K562 (cell line): ENCODE measurements around the gene SHANK2. TPM values are rescaled to one million over a fixed set of nuclear protein-coding genes. Genes with fewer than 3 reads are reported as not detected.

Experiments
- ATAC-seq: fragments of 200-7000 bp; cut with Tn5 transposase; 3 replicates; pipeline ENCODE4 v1.9.1; 2020; ENCODE audit warnings: moderate library complexity
- BruUV-seq: library from RNA; stranded (reverse); fragments of 400-500 nt; replicated peaks from 2 replicates; lab custom pipeline; 2021; lab: Mats Ljungman, UMichigan
- CTCF ChIA-PET: fragments of 300-600 bp; formaldehyde crosslinking; extraction: SDS; loops from one replicate; lab custom pipeline; 2021; ENCODE audit warnings: low intra/inter-chr PET ratio; lab: Yijun Ruan, JAX
- POLR2A ChIA-PET: fragments of 300-600, 350-650 bp; sonication (Branson Sonifier 250); formaldehyde crosslinking; extraction: SDS; loops from one replicate; lab custom pipeline; 2021; ENCODE audit warnings: antibody characterized with exemption, inconsistent platforms; lab: Yijun Ruan, JAX
- DNase-seq, 4 experiments: peaks; one replicate each; pipeline versions ENCODE4 v3.0.0 to v3.0.0-alpha.2; 2011 to 2018; ENCODE audit warnings: low spot score in 3 of 4, mixed read lengths in 3 of 4; ENCODE audit errors: extremely low read depth in 1 of 4
- FAIRE-seq: peaks from 2 replicates; lab custom pipeline; 2011; peaks lifted over from hg19 to GRCh38; lab: Jason Lieb, UNC
- H2AFZ ChIP-seq: 2 replicates; pipeline ENCODE4 v1.6.0; 2011; ENCODE audit warnings: low read depth, low read length, control low read depth, inconsistent platforms
- H3K27ac ChIP-seq: fragments of 200-600 bp; 3 replicates; pipeline ENCODE4 v1.8.0; 2011; ENCODE audit warnings: low read depth, mild to moderate bottlenecking, control low read depth, inconsistent platforms, low read length, moderate library complexity, mixed read lengths; ENCODE audit errors: extremely low read depth
- H3K27me3 ChIP-seq, 2 experiments: fragments of 300-600 bp in 1 of 2; 2 replicates in 1 of 2; 3 replicates in 1 of 2; pipeline versions ENCODE4 v1.6.0 to v1.8.0; 2011; ENCODE audit warnings: inconsistent platforms in 2 of 2, low read length in 2 of 2, mild to moderate bottlenecking in 1 of 2, mixed read lengths in 1 of 2, moderate library complexity in 1 of 2; ENCODE audit not compliant: control insufficient read depth in 2 of 2, insufficient read depth in 2 of 2
- H3K36me3 ChIP-seq: fragments of 300-600 bp; 3 replicates; pipeline ENCODE4 v1.8.0; 2011; ENCODE audit warnings: mild to moderate bottlenecking, low read length, inconsistent platforms; ENCODE audit not compliant: control insufficient read depth, insufficient read depth
- H3K4me1 ChIP-seq, 2 experiments: fragments of 200-600 bp in 1 of 2; replicated peaks in 1 of 2; 2 replicates in 1 of 2; 3 replicates in 1 of 2; pipeline versions ENCODE4 v1.5.1 to v1.8.0; 2011; ENCODE audit warnings: inconsistent platforms in 2 of 2, low read length in 2 of 2, mild to moderate bottlenecking in 1 of 2, mixed read lengths in 1 of 2, moderate library complexity in 1 of 2; ENCODE audit not compliant: control insufficient read depth in 2 of 2, insufficient read depth in 2 of 2
- H3K4me2 ChIP-seq: 2 replicates; pipeline ENCODE4 v1.6.1; 2011; ENCODE audit warnings: low read length, control low read depth, inconsistent platforms, mixed read lengths; ENCODE audit not compliant: insufficient read depth
- H3K4me3 ChIP-seq: fragments of 200-600 bp; sonication (generic), shearing (Covaris generic); 2 replicates; pipeline ENCODE4 v1.5.1; 2016; ENCODE audit warnings: control low read depth, inconsistent platforms
- H3K79me2 ChIP-seq: fragments of 200-600 bp; 3 replicates; pipeline ENCODE4 v1.8.0; 2011; ENCODE audit warnings: low read length, inconsistent platforms; ENCODE audit not compliant: control insufficient read depth, insufficient read depth
- H3K9ac ChIP-seq, 2 experiments: 2 replicates each; pipeline versions ENCODE4 v1.6.0 to v1.6.1; 2011; ENCODE audit warnings: low read depth in 2 of 2, low read length in 2 of 2, control low read depth in 1 of 2, inconsistent platforms in 1 of 2, mild to moderate bottlenecking in 1 of 2, mixed read lengths in 1 of 2; ENCODE audit not compliant: insufficient read depth in 1 of 2
- H3K9me1 ChIP-seq: one replicate; pipeline ENCODE4 v1.6.0; 2011; ENCODE audit warnings: inconsistent platforms, mild to moderate bottlenecking, low read length, moderate library complexity; ENCODE audit not compliant: control insufficient read depth, insufficient read depth
- H3K9me3 ChIP-seq: replicated peaks from 2 replicates; pipeline ENCODE4 v1.5.1; 2011; ENCODE audit warnings: low read depth, low read length, inconsistent platforms; ENCODE audit not compliant: control insufficient read depth, insufficient read depth
- H4K20me1 ChIP-seq: replicated peaks from 2 replicates; pipeline ENCODE4 v1.6.1; 2011; ENCODE audit warnings: low read length, inconsistent platforms, mixed read lengths; ENCODE audit not compliant: control insufficient read depth, insufficient read depth
- COPS2 ChIP-seq: fragments of 450-650 bp; conservative IDR thresholded peaks from 2 replicates; pipeline ENCODE4 v1.6.1; 2016; ENCODE audit warnings: mild to moderate bottlenecking, moderate library complexity
- DLX4 ChIP-seq: fragments of 250-450 bp; sonication (Bioruptor Pico); IDR thresholded peaks from 2 replicates; pipeline ENCODE4 v1.6.1; 2021; ENCODE audit warnings: mild to moderate bottlenecking
- ETS1 ChIP-seq: conservative IDR thresholded peaks from 2 replicates; pipeline ENCODE4 v1.6.1; 2011; ENCODE audit warnings: low read depth, mild to moderate bottlenecking, low read length; ENCODE audit not compliant: control insufficient read depth
- FIP1L1 ChIP-seq: fragments of 200-400 bp; formaldehyde crosslinking; IDR thresholded peaks from 2 replicates; pipeline ENCODE4 v1.6.1; 2018; ENCODE audit warnings: mild to moderate bottlenecking, low read depth, low read length; ENCODE audit not compliant: poor library complexity, severe bottlenecking
- FOXP1 ChIP-seq: sonication (generic); formaldehyde crosslinking; IDR thresholded peaks from 2 replicates; pipeline ENCODE4 v1.8.0; 2022; ENCODE audit warnings: mild to moderate bottlenecking, missing genetic modification reagents
- NFRKB ChIP-seq: fragments of 450-650 bp; IDR thresholded peaks from 2 replicates; pipeline ENCODE4 v1.6.1; 2016; ENCODE audit warnings: low read depth
- PPARD ChIP-seq: fragments of 250-450 bp; sonication (Bioruptor Pico); IDR thresholded peaks from 2 replicates; pipeline ENCODE4 v1.8.0; 2022; ENCODE audit warnings: inconsistent platforms, mild to moderate bottlenecking, moderate library complexity
- SRSF3 ChIP-seq: fragments of 200-400 bp; formaldehyde crosslinking; IDR thresholded peaks from 2 replicates; pipeline ENCODE4 v1.6.1; 2016; ENCODE audit warnings: mild to moderate bottlenecking, low read length, moderate library complexity; ENCODE audit not compliant: insufficient read depth
- TAF7 ChIP-seq: fragments of 450-650 bp; IDR thresholded peaks from 2 replicates; pipeline ENCODE4 v1.6.1; 2016; ENCODE audit warnings: missing genetic modification characterization, missing compliant biosample characterization
- THRAP3 ChIP-seq: fragments of 450-650 bp; IDR thresholded peaks from 2 replicates; pipeline ENCODE4 v1.6.1; 2016; ENCODE audit warnings: mild to moderate bottlenecking, inconsistent platforms, borderline replicate concordance
- ZNF436 ChIP-seq: fragments of 250-450, 450-650 bp; sonication (Bioruptor Pico); formaldehyde crosslinking; IDR thresholded peaks from 2 replicates; pipeline ENCODE4 v1.7.0; 2020; ENCODE audit warnings: mild to moderate bottlenecking
- ZNF740 ChIP-seq, 3 experiments: fragments of 200-800 bp in 1 of 3; sonication (Bioruptor generic) in 1 of 3; sonication (generic) in 1 of 3; formaldehyde crosslinking in 1 of 3; IDR thresholded peaks; 2 replicates each; pipeline versions ENCODE4 v1.6.1 to v1.8.0; 2016 to 2022; ENCODE audit warnings: mild to moderate bottlenecking in 2 of 3, missing compliant biosample characterization in 2 of 3, missing genetic modification characterization in 2 of 3, missing genetic modification reagents in 1 of 3
- WGBS: fragments of 100-300 bp; shearing (Covaris generic); methylation state at CpG from one replicate; pipeline ENCODE4 v1.1.6; 2016; ENCODE audit warnings: low coverage, mixed read lengths; ENCODE audit not compliant: insufficient coverage; ENCODE audit errors: missing lambda C conversion rate; 5-methylcytosine and 5-hydroxymethylcytosine counted together
- in situ Hi-C: fragments of 300-500 bp; cut with MboI; formaldehyde crosslinking; loops from 4 replicates; pipeline ENCODE4 v1.15.0; 2018; ENCODE audit warnings: inconsistent platforms, mixed read lengths
- intact Hi-C: fragments of 100-400 bp; cut with micrococcal nuclease; formaldehyde crosslinking; loops from 2 replicates; pipeline ENCODE4 v1.14.2; 2022
- polyA plus RNA-seq, 8 experiments: library from polyadenylated mRNA; depleted of rRNA in 4 of 8; stranded (reverse) in 5 of 8; unstranded in 3 of 8; fragments of >200 nt; fragmentation: Nextera tagmentation in 2 of 8; fragmentation: Illumina TruSeq in 1 of 8; extraction: Ambion mirVana in 2 of 8; extraction: Trizol in 1 of 8; gene quantifications; 2 replicates each; pipeline versions ENCODE4 v1.2.1 to v1.2.3, GENCODE V29; 2011 to 2014; ENCODE audit warnings: inconsistent platforms in 1 of 8, missing spikeins in 1 of 8
- total RNA-seq, 7 experiments: library from RNA; depleted of rRNA in 6 of 7; stranded (reverse); fragments of >200 nt in 6 of 7; fragmentation: Illumina TruSeq in 2 of 7; extraction: Trizol in 2 of 7; gene quantifications; 2 replicates each; pipeline versions ENCODE4 v1.2.1 to v1.2.3, GENCODE V29; 2011 to 2021; ENCODE audit warnings: low replicate concordance in 1 of 7

The SHANK2 gene
- total and polyA plus RNA-seq, 9 of the 15 experiments (the other 6 are each of a cell fraction or from before 2014, with no cell fraction given), result 0.04 to 0.07 TPM; not detected in 7

GRCh38 chr11:71222318-71223080, 29.9 kb downstream of the SHANK2 start:
- no peak overlapping the region for H3K4me2 ChIP-seq
- TF ChIP-seq COPS2 (no peak), NFRKB (no peak), SRSF3 (no peak), ZNF740 (CRISPR knock-in tag; IDR thresholded peaks at IDR 0.05) (no peak), ZNF740 (tag; IDR thresholded peaks at IDR 0.05) (no peak), ETS1 (no peak), TAF7 (tag) (no peak), ZNF436 (CRISPR knock-in tag) (no peak), DLX4 (no peak), FIP1L1 (no peak), THRAP3 (no peak), PPARD (CRISPR knock-in tag) (no peak), FOXP1 (CRISPR knock-in tag) (no peak)
- TF ChIP-seq, all 486 proteins: peak for 0
- ChIA-PET CTCF (no interaction called here), POLR2A (no interaction called here)
- no peak overlapping the region for H3K9ac ChIP-seq
- no peak overlapping the region for H3K27ac ChIP-seq
- no peaks in the 10 kb centered on the region for H3K9me3 ChIP-seq
- H3K27me3 ChIP-seq, result peaks cover 0 to 31% of the 10 kb centered on the region in 2 experiments; a peak in 2 of 5 replicates
- under 1% methylated on average over 22 of the region's 22 CpGs for WGBS
- intact Hi-C loops (no loop called here), in situ Hi-C loops (no loop called here)
- ATAC-seq, result no peak
- H3K36me3 ChIP-seq, result no peaks in the 10 kb centered on the region
- DNase-seq, result no peak
- no peak overlapping the region for H3K4me3 ChIP-seq
- FAIRE-seq, result no peak
- peaks cover 5% of the 10 kb centered on the region; the same call in 1 of the 2 replicates for H4K20me1 ChIP-seq
- no peaks in the 10 kb centered on the region for H3K9me1 ChIP-seq
- no peaks in the 10 kb centered on the region for H3K4me1 ChIP-seq
- no peaks in the 10 kb centered on the region for H3K79me2 ChIP-seq
- BruUV-seq, result no TSS peak
- no peak overlapping the region for H2AFZ ChIP-seq
